ENCODE results near the gene HDLBP.

HDLBP gene

GRCh38 chr2:241291977-241292376 is 23.5 kb downstream of the HDLBP start:
- ChIA-PET POLR2A (interaction anchor here (0.5 to 0.6 kb wide), 2 partner anchors 19 to 50 kb away, joined by 3 to 4 read pairs; no protein-coding TSS in a partner anchor), CTCF (interaction anchor here (1.0 to 2.6 kb wide), 8 partner anchors 9 to 58 kb away, joined by 3 to 11 read pairs (median 4); no protein-coding TSS in a partner anchor)
- DNase-seq (ENCODE audit: extremely low spot score): no peak
- TF ChIP-seq CTCF (IDR thresholded peaks at IDR 0.05; ENCODE audit: control extremely low read depth, extremely low read depth, low read depth, missing control alignments): no peak

GRCh38 chr2:241291153-241291552 is 24.3 kb downstream of the HDLBP start:
- ChIA-PET POLR2A (interaction anchor here (0.5 kb wide), 1 partner anchor 18 kb away, joined by 4 read pairs; no protein-coding TSS in a partner anchor), CTCF (interaction anchor here (1.4 to 2.6 kb wide), 4 partner anchors 8 to 58 kb away, joined by 3 to 11 read pairs (median 6); no protein-coding TSS in a partner anchor)
- no peak for DNase-seq (ENCODE audit: extremely low spot score)
- no peak for TF ChIP-seq CTCF (IDR thresholded peaks at IDR 0.05; ENCODE audit: control extremely low read depth, extremely low read depth, low read depth, missing control alignments)

- ChIA-PET CTCF (interaction anchor here (1.2 to 2.5 kb wide), 4 partner anchors 9 to 22 kb away, joined by 4 to 9 read pairs (median 4); no protein-coding TSS in a partner anchor), POLR2A (no interaction called here)
- TF ChIP-seq CTCF (IDR thresholded peaks at IDR 0.05; ENCODE audit: control extremely low read depth, extremely low read depth, low read depth, missing control alignments): no peak
- no peak for DNase-seq (ENCODE audit: extremely low spot score)
Measured at GRCh38 chr2:241289597-241289996, 25.9 kb downstream of the HDLBP start.

GRCh38 chr2:241289053-241289452 is 26.4 kb downstream of the HDLBP start:
- no peak for TF ChIP-seq CTCF (IDR thresholded peaks at IDR 0.05; ENCODE audit: control extremely low read depth, extremely low read depth, low read depth, missing control alignments)
- no peak for DNase-seq (ENCODE audit: extremely low spot score)
- POLR2A ChIA-PET: no interaction called here
- CTCF ChIA-PET: interaction anchor here (1.2 to 2.5 kb wide), 5 partner anchors 10 to 21 kb away, joined by 4 to 9 read pairs (median 5); no protein-coding TSS in a partner anchor

GRCh38 chr2:241288324-241288888 is 27.1 kb downstream of the HDLBP start:
- CTCF ChIA-PET: interaction anchor here (0.7 to 2.5 kb wide), 5 partner anchors 11 to 590 kb away, joined by 3 to 9 read pairs (median 5); no protein-coding TSS in a partner anchor

More at GRCh38 chr2:241288324-241288888, 27.1 kb downstream of the HDLBP start:
- POLR2A ChIA-PET: interaction anchor here (0.5 kb wide), 1 partner anchor 15 kb away, joined by 4 read pairs; no protein-coding TSS in a partner anchor
- TF ChIP-seq CTCF (IDR thresholded peaks at IDR 0.05; ENCODE audit: control extremely low read depth, extremely low read depth, low read depth, missing control alignments): no peak
- no peak for DNase-seq (ENCODE audit: extremely low spot score)
